Stimulated activated CD4-positive, alpha-beta T cell treated with anti-CD3 and anti-CD28 coated beads, Interleukin-2, amount 100 ng/mL, for 24 hours (primary cell): ENCODE measurements around the gene PRKG1.

ENCODE experiments used
- DNase-seq, 2 donors: peaks; one replicate each; pipeline ENCODE4 v3.0.0-alpha.2; 2020

PRKG1 gene

GRCh38 chr10:51285601-51286000 lies 211.3 kb downstream of the PRKG1 start:
- no peak for DNase-seq

- DNase-seq = no peak
Measured at GRCh38 chr10:51288511-51288910, 214.2 kb downstream of the PRKG1 start.

GRCh38 chr10:51289519-51289918 lies 215.2 kb downstream of the PRKG1 start:
- no peak for DNase-seq

- no peak for DNase-seq
Measured at GRCh38 chr10:51291961-51292360, 217.7 kb downstream of the PRKG1 start.

- no peak for DNase-seq
Measured at GRCh38 chr10:51297438-51297837, 223.2 kb downstream of the PRKG1 start.

GRCh38 chr10:51300617-51301304 lies 226.5 kb downstream of the PRKG1 start:
- no peak for DNase-seq

- no peak for DNase-seq
Measured at GRCh38 chr10:51301644-51302043, 227.4 kb downstream of the PRKG1 start.

GRCh38 chr10:51302316-51302715 lies 228.0 kb downstream of the PRKG1 start:
- DNase-seq = no peak

- no peak for DNase-seq
Measured at GRCh38 chr10:51308116-51308515, 233.8 kb downstream of the PRKG1 start.

- DNase-seq = no peak
Measured at GRCh38 chr10:51311228-51311627, 236.9 kb downstream of the PRKG1 start.

- no peak for DNase-seq
Measured at GRCh38 chr10:51312817-51313216, 238.5 kb downstream of the PRKG1 start.

GRCh38 chr10:51313251-51313650 lies 239.0 kb downstream of the PRKG1 start:
- no peak for DNase-seq

- DNase-seq = no peak
Measured at GRCh38 chr10:51313773-51314478, 239.6 kb downstream of the PRKG1 start.

- no peak for DNase-seq
Measured at GRCh38 chr10:51314481-51314880, 240.2 kb downstream of the PRKG1 start.

GRCh38 chr10:51318399-51319172 lies 244.3 kb downstream of the PRKG1 start:
- no peak for DNase-seq

- DNase-seq = no peak
Measured at GRCh38 chr10:51319173-51319435, 244.8 kb downstream of the PRKG1 start.

- no peak for DNase-seq
Measured at GRCh38 chr10:51321300-51321699, 247.0 kb downstream of the PRKG1 start.

- no peak for DNase-seq
Measured at GRCh38 chr10:51321980-51322379, 247.7 kb downstream of the PRKG1 start.

- DNase-seq = no peak
Measured at GRCh38 chr10:51325649-51326048, 251.4 kb downstream of the PRKG1 start.

- no peak for DNase-seq
Measured at GRCh38 chr10:51326174-51326573, 251.9 kb downstream of the PRKG1 start.

- no peak for DNase-seq
Measured at GRCh38 chr10:51327432-51327831, 253.1 kb downstream of the PRKG1 start.

- no peak for DNase-seq
Measured at GRCh38 chr10:51340366-51340765, 266.1 kb downstream of the PRKG1 start.

- no peak for DNase-seq
Measured at GRCh38 chr10:51340845-51341610, 266.7 kb downstream of the PRKG1 start.
